IMR-90 (cell line): ENCODE data around the gene SNTG2. TPM values are rescaled to one million over a fixed set of nuclear protein-coding genes. Genes with fewer than 3 reads are reported as not detected.

ENCODE experiments used
- ATAC-seq: fragments of 200-7000 bp; cut with Tn5 transposase; 2 replicates; pipeline ENCODE4 v1.9.1; 2020; ENCODE audit warnings: low read depth, mild to moderate bottlenecking, moderate library complexity
- BruUV-seq: library from RNA; stranded (reverse); fragments of 400-500 nt; replicated peaks from 2 replicates; lab custom pipeline; 2021; lab: Mats Ljungman, UMichigan
- CTCF ChIA-PET: fragments of 300-600 bp; formaldehyde crosslinking; extraction: SDS; loops from one replicate; lab custom pipeline; 2021; ENCODE audit warnings: antibody characterized with exemption; lab: Yijun Ruan, JAX
- POLR2A ChIA-PET: fragments of 300-600 bp; sonication (Branson Sonifier 250); formaldehyde crosslinking; loops from one replicate; lab custom pipeline; 2022; ENCODE audit warnings: antibody characterized with exemption; ENCODE audit not compliant: unreplicated experiment; lab: Charles Lee
- DNase-seq: peaks from one replicate; pipeline ENCODE4 v3.0.0; 2013
- H2AFZ ChIP-seq: replicated peaks from 2 replicates; pipeline ENCODE3; 2013; ENCODE audit warnings: low read length, mild to moderate bottlenecking; ENCODE audit not compliant: poor library complexity
- H2AK5ac ChIP-seq: 2 replicates; pipeline ENCODE4 v1.6.1; 2013; ENCODE audit warnings: low read depth, low read length, inconsistent platforms
- H2AK9ac ChIP-seq: replicated peaks from 2 replicates; pipeline ENCODE3; 2013; ENCODE audit warnings: mild to moderate bottlenecking, low read depth, low read length, moderate library complexity; ENCODE audit not compliant: poor library complexity
- H2BK120ac ChIP-seq: 2 replicates; pipeline ENCODE4 v1.6.1; 2013; ENCODE audit warnings: low read depth, low read length, inconsistent platforms
- H2BK15ac ChIP-seq: 3 replicates; pipeline ENCODE4 v1.6.1; 2013; ENCODE audit warnings: low read depth, low read length, inconsistent platforms
- H2BK20ac ChIP-seq: 2 replicates; pipeline ENCODE4 v1.6.1; 2013; ENCODE audit warnings: low read depth, mild to moderate bottlenecking, inconsistent platforms, low read length, moderate library complexity
- H2BK5ac ChIP-seq: 2 replicates; pipeline ENCODE4 v1.6.1; 2013; ENCODE audit warnings: mild to moderate bottlenecking, low read depth, low read length, inconsistent platforms; ENCODE audit not compliant: poor library complexity, severe bottlenecking
- H3K14ac ChIP-seq: replicated peaks from 2 replicates; pipeline ENCODE4 v1.6.1; 2013; ENCODE audit warnings: low read depth, low read length, inconsistent platforms
- H3K18ac ChIP-seq: 2 replicates; pipeline ENCODE4 v1.6.1; 2013; ENCODE audit warnings: low read depth, low read length, control low read depth
- H3K23ac ChIP-seq: 2 replicates; pipeline ENCODE4 v1.6.1; 2013; ENCODE audit warnings: low read depth, low read length, inconsistent platforms
- H3K27ac ChIP-seq: 2 replicates; pipeline ENCODE4 v1.5.1; 2013; ENCODE audit warnings: mild to moderate bottlenecking, control low read depth, low read length; ENCODE audit not compliant: insufficient read depth
- H3K27me3 ChIP-seq: 2 replicates; pipeline ENCODE4 v1.6.1; 2013; ENCODE audit warnings: low read length; ENCODE audit not compliant: control insufficient read depth, insufficient read depth
- H3K36me3 ChIP-seq: 2 replicates; pipeline ENCODE4 v1.6.1; 2013; ENCODE audit warnings: low read length, mixed read lengths; ENCODE audit not compliant: control insufficient read depth, insufficient read depth
- H3K4ac ChIP-seq: 2 replicates; pipeline ENCODE4 v1.6.1; 2013; ENCODE audit warnings: low read depth, low read length, inconsistent platforms
- H3K4me1 ChIP-seq: 2 replicates; pipeline ENCODE4 v1.6.1; 2013; ENCODE audit warnings: low read length, mixed read lengths; ENCODE audit not compliant: control insufficient read depth, insufficient read depth
- H3K4me2 ChIP-seq: 2 replicates; pipeline ENCODE4 v1.6.1; 2013; ENCODE audit warnings: low read depth, mild to moderate bottlenecking, control low read depth, low read length, moderate library complexity
- H3K4me3 ChIP-seq: 2 replicates; pipeline ENCODE4 v1.5.1; 2013; ENCODE audit warnings: low read depth, mild to moderate bottlenecking, control low read depth, low read length, moderate library complexity; ENCODE audit not compliant: insufficient read depth
- H3K56ac ChIP-seq: 2 replicates; pipeline ENCODE4 v1.6.1; 2013; ENCODE audit warnings: low read length, inconsistent platforms; ENCODE audit not compliant: insufficient read depth; ENCODE audit errors: extremely low read depth
- H3K79me1 ChIP-seq, 2 experiments: 2 replicates each; pipeline ENCODE4 v1.6.1; 2013; ENCODE audit warnings: low read length in 2 of 2, inconsistent platforms in 1 of 2, low read depth in 1 of 2
- H3K9ac ChIP-seq: 2 replicates; pipeline ENCODE4 v1.6.1; 2013; ENCODE audit warnings: low read depth, low read length, control low read depth
- H3K9me1 ChIP-seq: 2 replicates; pipeline ENCODE4 v1.6.1; 2013; ENCODE audit warnings: low read length, inconsistent platforms; ENCODE audit not compliant: insufficient read depth
- H3K9me3 ChIP-seq: 2 replicates; pipeline ENCODE4 v1.6.1; 2013; ENCODE audit warnings: low read length; ENCODE audit not compliant: control insufficient read depth, insufficient read depth
- H4K20me1 ChIP-seq: 2 replicates; pipeline ENCODE4 v1.6.1; 2013; ENCODE audit warnings: low read length, inconsistent platforms; ENCODE audit not compliant: insufficient read depth
- H4K5ac ChIP-seq: 2 replicates; pipeline ENCODE4 v1.6.1; 2013; ENCODE audit warnings: mild to moderate bottlenecking, low read depth, low read length, control low read depth
- H4K8ac ChIP-seq, 2 experiments: 2 replicates each; pipeline ENCODE4 v1.6.1; 2013; ENCODE audit warnings: low read depth in 2 of 2, low read length in 2 of 2, control low read depth in 1 of 2, inconsistent platforms in 1 of 2
- H4K91ac ChIP-seq: 2 replicates; pipeline ENCODE4 v1.6.1; 2013; ENCODE audit warnings: low read depth, low read length, inconsistent platforms; ENCODE audit not compliant: insufficient read depth
- BHLHE40 ChIP-seq: fragments of 150-350 bp; IDR thresholded peaks from 2 replicates; pipeline ENCODE4 v1.6.1; 2016; ENCODE audit warnings: mild to moderate bottlenecking, low read depth, low read length
- CEBPB ChIP-seq: IDR thresholded peaks from 2 replicates; pipeline ENCODE4 v1.6.1; 2012; ENCODE audit warnings: low read depth, low read length, improper control_type of control experiment
- CHD1 ChIP-seq: IDR thresholded peaks from 2 replicates; pipeline ENCODE4 v1.6.1; 2012; ENCODE audit warnings: low read depth, low read length, improper control_type of control experiment
- FOS ChIP-seq: fragments of 150-350 bp; IDR thresholded peaks from 2 replicates; pipeline ENCODE4 v1.6.1; 2016; ENCODE audit warnings: low read depth, low read length
- MAFK ChIP-seq: IDR thresholded peaks from 2 replicates; pipeline ENCODE4 v1.6.1; 2012; ENCODE audit warnings: low read depth, low read length, improper control_type of control experiment
- MAZ ChIP-seq: IDR thresholded peaks from 2 replicates; pipeline ENCODE4 v1.6.1; 2012; ENCODE audit warnings: low read depth, mild to moderate bottlenecking, low read length, improper control_type of control experiment, moderate library complexity, borderline replicate concordance
- MXI1 ChIP-seq: IDR thresholded peaks from 2 replicates; pipeline ENCODE4 v1.6.1; 2012; ENCODE audit warnings: low read depth, mild to moderate bottlenecking, low read length, moderate library complexity, borderline replicate concordance
- NFE2L2 ChIP-seq: fragments of 150-350 bp; IDR thresholded peaks from 2 replicates; pipeline ENCODE4 v1.6.1; 2016; ENCODE audit warnings: low read depth, mild to moderate bottlenecking, low read length
- POLR2A ChIP-seq: IDR thresholded peaks from 2 replicates; pipeline ENCODE4 v1.6.1; 2012; ENCODE audit warnings: mild to moderate bottlenecking, low read depth, low read length
- RAD21 ChIP-seq: IDR thresholded peaks from 2 replicates; pipeline ENCODE4 v1.6.1; 2012; ENCODE audit warnings: low read length, improper control_type of control experiment
- RCOR1 ChIP-seq: IDR thresholded peaks from 2 replicates; pipeline ENCODE4 v1.6.1; 2012; ENCODE audit warnings: mild to moderate bottlenecking, low read length, improper control_type of control experiment; ENCODE audit not compliant: insufficient replicate concordance
- RFX5 ChIP-seq: IDR thresholded peaks from 2 replicates; pipeline ENCODE4 v1.8.0; 2012; ENCODE audit warnings: low read depth, mild to moderate bottlenecking, low read length, moderate library complexity
- WGBS, 2 experiments: methylation state at CpG; one replicate each; pipeline versions ENCODE4 v1.1.5 to v1.1.7; 2013; ENCODE audit warnings: missing lambda C conversion rate in 2 of 2; ENCODE audit not compliant: insufficient read length in 1 of 2; ENCODE audit errors: extremely low coverage in 2 of 2; 5-methylcytosine and 5-hydroxymethylcytosine counted together
- dilution Hi-C: fragments of 300-500 bp; cut with HindIII; formaldehyde crosslinking; loops from one replicate; pipeline ENCODE4 v1.14.3; 2018; ENCODE audit warnings: low sequenced_read_pairs; ENCODE audit not compliant: unreplicated experiment
- in situ Hi-C: fragments of 300-500 bp; cut with MboI; formaldehyde crosslinking; loops from 3 replicates; pipeline ENCODE4 v1.14.3; 2019; ENCODE audit warnings: low sequenced_read_pairs, inconsistent platforms, mixed read lengths
- intact Hi-C: fragments of 100-400 bp; cut with micrococcal nuclease; formaldehyde crosslinking; loops from 2 replicates; pipeline ENCODE4 v1.10.0; 2022
- polyA plus RNA-seq, 3 experiments: library from polyadenylated mRNA; depleted of rRNA; stranded (reverse); fragments of >200 nt; gene quantifications; 2 replicates each; pipeline ENCODE4 v1.2.3, GENCODE V29; 2012; ENCODE audit warnings: low replicate concordance in 1 of 3
- total RNA-seq: library from RNA; depleted of rRNA; stranded (reverse); fragments of >200 nt; gene quantifications from 2 replicates; pipeline ENCODE4 v1.2.3, GENCODE V29; 2012
- TF ChIP-seq, protein P1 (sequence below): conservative IDR thresholded peaks from 2 replicates; pipeline ENCODE4 v1.5.1; 2012; ENCODE audit warnings: mild to moderate bottlenecking, low read depth, low read length, improper control_type of control experiment
- TF ChIP-seq, protein P2 (sequence below): fragments of 150-350 bp; IDR thresholded peaks from 2 replicates; pipeline ENCODE4 v1.6.1; 2017; ENCODE audit warnings: mild to moderate bottlenecking, antibody characterized with exemption, low read length, low read depth
- TF ChIP-seq, protein P3 (sequence below): fragments of 150-350 bp; IDR thresholded peaks from 2 replicates; pipeline ENCODE4 v1.6.1; 2016; ENCODE audit warnings: low read depth, mild to moderate bottlenecking, low read length, moderate library complexity, borderline replicate concordance

Gene SNTG2
- total and polyA plus RNA-seq, 2 of the 4 experiments (the other 2 are of a cell fraction) = under 0.01 to 0.17 TPM

DNA sequence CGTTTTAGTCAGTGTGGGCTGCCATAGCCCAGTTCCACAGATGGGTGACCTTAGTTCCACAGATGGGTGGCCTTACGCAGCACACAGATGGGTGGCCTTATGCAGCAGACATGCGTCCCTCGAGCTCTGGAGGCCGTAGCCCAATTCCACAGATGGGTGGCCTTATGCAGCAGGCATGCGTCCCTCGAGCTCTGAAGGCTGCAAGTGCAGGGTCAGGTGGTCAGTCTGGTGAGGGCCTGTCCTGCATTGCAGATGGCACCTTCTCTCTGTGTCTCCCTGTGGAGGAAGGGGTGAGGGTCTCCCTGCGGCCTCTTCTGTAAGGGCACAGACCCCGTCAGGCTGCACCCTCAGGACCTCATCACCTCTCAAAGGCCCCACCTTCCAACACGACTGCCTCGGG is 273.1 kb downstream of the SNTG2 start:
- no peak overlapping the region for H3K14ac ChIP-seq
- H4K91ac ChIP-seq = no peak overlapping the region
- H2BK20ac ChIP-seq = no peak overlapping the region
- DNase-seq (no peak), ATAC-seq (no peak)
- no peak overlapping the region for H2BK5ac ChIP-seq
- H3K4me2 ChIP-seq = no peak overlapping the region
- H3K9me3 ChIP-seq = peaks cover 42% of the 10 kb centered on the region
- no peak overlapping the region for H2AK5ac ChIP-seq
- H2AK9ac ChIP-seq = no peak overlapping the region
- H3K9me1 ChIP-seq = no peaks in the 10 kb centered on the region
- no peak overlapping the region for H3K23ac ChIP-seq
- TF ChIP-seq CHD1 (no peak), FOS (no peak), MAFK (no peak), NFE2L2 (no peak), MAZ (no peak), MXI1 (no peak), CEBPB (no peak), RFX5 (no peak), POLR2A (no peak), RCOR1 (no peak), RAD21 (no peak), BHLHE40 (no peak)
- TF ChIP-seq, protein P1, sequence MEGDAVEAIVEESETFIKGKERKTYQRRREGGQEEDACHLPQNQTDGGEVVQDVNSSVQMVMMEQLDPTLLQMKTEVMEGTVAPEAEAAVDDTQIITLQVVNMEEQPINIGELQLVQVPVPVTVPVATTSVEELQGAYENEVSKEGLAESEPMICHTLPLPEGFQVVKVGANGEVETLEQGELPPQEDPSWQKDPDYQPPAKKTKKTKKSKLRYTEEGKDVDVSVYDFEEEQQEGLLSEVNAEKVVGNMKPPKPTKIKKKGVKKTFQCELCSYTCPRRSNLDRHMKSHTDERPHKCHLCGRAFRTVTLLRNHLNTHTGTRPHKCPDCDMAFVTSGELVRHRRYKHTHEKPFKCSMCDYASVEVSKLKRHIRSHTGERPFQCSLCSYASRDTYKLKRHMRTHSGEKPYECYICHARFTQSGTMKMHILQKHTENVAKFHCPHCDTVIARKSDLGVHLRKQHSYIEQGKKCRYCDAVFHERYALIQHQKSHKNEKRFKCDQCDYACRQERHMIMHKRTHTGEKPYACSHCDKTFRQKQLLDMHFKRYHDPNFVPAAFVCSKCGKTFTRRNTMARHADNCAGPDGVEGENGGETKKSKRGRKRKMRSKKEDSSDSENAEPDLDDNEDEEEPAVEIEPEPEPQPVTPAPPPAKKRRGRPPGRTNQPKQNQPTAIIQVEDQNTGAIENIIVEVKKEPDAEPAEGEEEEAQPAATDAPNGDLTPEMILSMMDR = no peak
- TF ChIP-seq, protein P2, sequence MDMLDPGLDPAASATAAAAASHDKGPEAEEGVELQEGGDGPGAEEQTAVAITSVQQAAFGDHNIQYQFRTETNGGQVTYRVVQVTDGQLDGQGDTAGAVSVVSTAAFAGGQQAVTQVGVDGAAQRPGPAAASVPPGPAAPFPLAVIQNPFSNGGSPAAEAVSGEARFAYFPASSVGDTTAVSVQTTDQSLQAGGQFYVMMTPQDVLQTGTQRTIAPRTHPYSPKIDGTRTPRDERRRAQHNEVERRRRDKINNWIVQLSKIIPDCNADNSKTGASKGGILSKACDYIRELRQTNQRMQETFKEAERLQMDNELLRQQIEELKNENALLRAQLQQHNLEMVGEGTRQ = no peak
- TF ChIP-seq, protein P3, sequence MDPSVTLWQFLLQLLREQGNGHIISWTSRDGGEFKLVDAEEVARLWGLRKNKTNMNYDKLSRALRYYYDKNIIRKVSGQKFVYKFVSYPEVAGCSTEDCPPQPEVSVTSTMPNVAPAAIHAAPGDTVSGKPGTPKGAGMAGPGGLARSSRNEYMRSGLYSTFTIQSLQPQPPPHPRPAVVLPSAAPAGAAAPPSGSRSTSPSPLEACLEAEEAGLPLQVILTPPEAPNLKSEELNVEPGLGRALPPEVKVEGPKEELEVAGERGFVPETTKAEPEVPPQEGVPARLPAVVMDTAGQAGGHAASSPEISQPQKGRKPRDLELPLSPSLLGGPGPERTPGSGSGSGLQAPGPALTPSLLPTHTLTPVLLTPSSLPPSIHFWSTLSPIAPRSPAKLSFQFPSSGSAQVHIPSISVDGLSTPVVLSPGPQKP = no peak
- no peak overlapping the region for H3K56ac ChIP-seq
- H3K4ac ChIP-seq = no peak overlapping the region
- no peaks in the 10 kb centered on the region for H3K27me3 ChIP-seq
- ChIA-PET POLR2A (no interaction called here), CTCF (no interaction called here)
- no peak overlapping the region for H2BK15ac ChIP-seq
- no peak overlapping the region for H4K5ac ChIP-seq
- intact Hi-C loops (loop anchor here (5.0 kb wide), 1 partner anchor 606 kb away; no protein-coding TSS in a partner anchor), in situ Hi-C loops (no loop called here), dilution Hi-C loops (no loop called here)
- H3K27ac ChIP-seq = no peak overlapping the region
- 14% methylated on average over 1 of the region's 11 CpGs; no CpG with 5 or more reads in 1 of the 2 experiments for WGBS, 2 experiments
- no peak overlapping the region for H3K9ac ChIP-seq
- no peaks in the 10 kb centered on the region for H4K20me1 ChIP-seq
- no peak overlapping the region for H2BK120ac ChIP-seq
- H3K4me1 ChIP-seq = no peaks in the 10 kb centered on the region
- no peaks in the 10 kb centered on the region for H3K79me1 ChIP-seq
- BruUV-seq = no TSS peak
- H3K4me3 ChIP-seq = no peak overlapping the region
- no peak overlapping the region for H2AFZ ChIP-seq
- H3K36me3 ChIP-seq = no peaks in the 10 kb centered on the region
- no peak overlapping the region for H4K8ac ChIP-seq
- no peak overlapping the region for H3K18ac ChIP-seq
